Myocyte (in vitro differentiated cells): Measurements from ENCODE around the gene AGTPBP1. TPM values are rescaled to one million over a fixed set of nuclear protein-coding genes. Genes with fewer than 3 reads are reported as not detected.

Source experiments
- DNase-seq: peaks from one replicate; pipeline ENCODE4 v3.0.0-alpha.2; 2012; ENCODE audit warnings: low read depth
- total RNA-seq: library from RNA; depleted of rRNA; stranded (reverse); fragments of >200 nt; gene quantifications from 2 replicates; pipeline ENCODE4 v1.2.3, GENCODE V29; 2014

The AGTPBP1 gene
- total RNA-seq, 1 donor from 2014 or later = 4.0 TPM

DNA sequence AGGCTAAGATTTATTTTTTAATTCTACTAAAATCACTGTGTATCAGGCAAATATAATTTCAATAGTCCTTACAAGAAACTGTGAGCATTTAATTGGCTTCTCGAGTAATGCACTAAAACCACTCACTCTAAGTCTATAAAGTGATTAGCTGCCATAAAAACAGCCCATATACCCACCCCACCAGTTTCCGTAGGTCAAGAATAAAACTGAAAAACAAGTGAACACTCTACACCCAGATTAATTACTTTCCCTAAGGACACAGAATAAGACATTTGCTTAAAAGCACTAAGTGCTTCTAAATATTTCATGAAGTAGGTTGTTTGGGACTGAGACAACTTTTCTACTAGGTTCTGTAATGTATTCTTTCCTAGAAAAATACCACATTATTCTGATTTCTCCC, 194.2 kb downstream of the AGTPBP1 start:
- DNase-seq = no peak

DNA sequence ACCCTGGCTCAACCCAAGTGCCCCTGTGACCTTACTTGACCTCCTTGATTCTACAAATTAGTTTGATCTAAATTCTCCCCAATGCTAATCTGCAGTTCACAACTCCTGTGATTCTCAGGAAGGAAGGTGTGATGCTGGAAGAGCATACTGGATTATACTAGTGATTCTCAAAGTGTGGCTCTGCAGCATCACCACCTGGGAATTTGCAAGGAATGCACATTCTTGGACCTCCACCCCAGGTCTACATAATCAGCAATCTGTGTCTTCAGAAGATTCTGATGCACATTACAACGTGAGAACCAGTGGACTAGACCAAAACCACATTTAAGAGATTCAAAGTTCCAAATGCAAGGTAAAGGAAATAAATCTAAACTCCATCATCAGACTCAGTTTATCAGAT, 198.6 kb downstream of the AGTPBP1 start:
- DNase-seq = no peak

DNA sequence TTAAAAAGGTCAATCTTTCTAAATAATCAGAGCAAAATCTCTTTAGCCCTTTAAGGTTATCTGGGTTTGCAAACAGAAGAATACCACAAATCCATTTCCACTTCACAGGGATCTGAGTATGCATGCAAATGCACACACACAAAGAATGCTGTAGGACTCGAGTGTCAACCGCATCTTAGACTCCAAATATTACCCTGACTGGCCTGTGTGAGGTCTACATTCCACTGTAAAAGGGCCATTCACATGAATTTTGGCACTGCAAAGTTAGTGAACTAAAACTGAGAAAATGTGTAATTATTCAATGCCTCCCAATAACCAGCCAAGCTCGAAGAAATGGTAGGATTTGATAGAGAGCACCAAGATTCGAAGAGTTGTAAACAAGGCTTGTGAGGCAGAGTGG, 199.9 kb downstream of the AGTPBP1 start:
- peak; percentile 31 for DNase-seq

DNA sequence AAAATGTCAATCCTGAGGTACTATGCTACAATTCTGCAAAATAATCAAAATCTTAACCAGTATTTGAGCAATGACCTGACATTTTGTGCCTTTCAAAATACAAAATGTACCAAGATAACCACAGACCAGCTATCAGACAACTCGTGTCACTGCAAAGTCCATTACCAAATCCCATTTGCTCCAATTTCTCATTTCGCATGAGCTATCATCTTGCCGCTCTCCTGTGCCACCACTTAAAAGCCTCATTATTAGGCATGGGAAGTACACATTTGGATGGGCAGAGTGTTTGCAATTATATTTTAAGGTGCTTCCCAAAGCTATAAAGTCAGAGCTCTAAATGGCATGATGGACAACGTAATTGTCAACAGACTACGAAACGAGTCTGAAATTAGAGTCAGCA, 205.2 kb downstream of the AGTPBP1 start:
- DNase-seq = no peak

DNA sequence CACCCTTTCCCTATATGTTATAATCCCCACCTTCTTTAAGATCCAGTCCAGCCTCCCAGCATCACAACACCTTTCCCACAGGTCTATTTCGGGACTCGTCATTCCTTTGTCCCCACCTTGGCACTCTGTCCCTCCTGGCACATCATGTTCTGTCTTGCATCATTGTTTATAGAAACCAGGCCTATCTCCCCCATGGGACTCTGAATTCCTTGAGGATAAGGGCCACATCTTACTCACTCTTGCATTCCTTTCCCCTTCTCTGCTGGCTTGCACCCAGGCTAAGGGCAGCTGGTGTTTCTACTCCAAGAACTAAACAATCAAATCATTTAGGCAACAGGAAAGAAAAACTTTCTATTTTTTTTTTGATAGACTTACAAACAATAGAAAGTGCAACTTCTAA, 205.7 kb downstream of the AGTPBP1 start:
- DNase-seq = peak; percentile 71

DNA sequence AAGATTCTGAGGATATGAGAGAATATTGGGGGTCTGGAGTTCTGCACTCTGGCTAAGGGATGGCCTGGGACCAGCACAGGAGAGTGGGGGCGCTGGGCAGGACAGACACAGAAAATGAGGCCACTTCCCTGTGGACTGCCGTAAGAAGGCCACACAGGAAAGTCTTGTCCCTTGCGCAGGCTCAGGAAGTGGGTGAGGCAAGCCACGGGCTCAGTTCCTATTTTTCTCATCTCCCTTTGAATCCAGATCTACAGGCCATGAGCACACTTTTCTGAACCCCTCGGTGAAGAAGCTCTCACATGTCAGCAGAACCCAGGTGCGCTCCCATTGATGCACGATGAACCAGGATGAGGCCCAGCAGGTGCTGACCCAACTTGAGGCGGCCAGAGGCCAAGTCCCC, 207.4 kb downstream of the AGTPBP1 start:
- DNase-seq = no peak

DNA sequence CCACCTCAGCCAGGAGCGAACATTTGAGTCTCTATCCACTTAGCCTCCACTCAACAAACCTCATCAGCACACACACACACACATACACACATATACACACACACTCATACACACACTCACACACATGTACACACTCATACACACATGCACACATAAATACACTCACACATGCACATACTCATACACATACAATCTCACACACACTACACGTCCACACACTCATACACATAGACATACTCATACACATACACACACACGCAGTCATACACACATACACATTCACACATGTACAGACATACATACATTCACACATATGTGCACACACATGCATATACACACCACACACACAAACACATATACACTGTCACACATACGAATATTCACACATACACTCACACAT, 208.2 kb downstream of the AGTPBP1 start:
- no peak for DNase-seq

DNA sequence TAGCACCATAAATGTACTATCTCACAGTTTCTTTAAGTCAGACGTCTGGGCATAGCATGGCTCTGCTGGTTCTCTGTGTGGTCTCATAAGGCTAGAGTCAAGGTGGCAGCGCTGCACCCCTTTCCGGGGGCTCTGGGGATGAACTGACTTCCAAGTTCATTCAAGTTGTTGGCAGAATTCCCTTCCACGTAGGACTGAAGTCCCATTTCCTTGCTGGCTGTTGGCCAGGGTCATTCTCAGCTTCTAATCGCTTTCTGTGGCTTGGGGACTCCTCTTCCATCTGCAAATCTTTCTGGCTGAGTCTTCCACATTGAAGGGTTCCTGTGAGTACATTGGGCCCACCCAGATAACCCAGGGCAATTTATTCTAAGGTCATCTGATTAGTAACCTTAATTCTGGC, 211.0 kb downstream of the AGTPBP1 start:
- no peak for DNase-seq

DNA sequence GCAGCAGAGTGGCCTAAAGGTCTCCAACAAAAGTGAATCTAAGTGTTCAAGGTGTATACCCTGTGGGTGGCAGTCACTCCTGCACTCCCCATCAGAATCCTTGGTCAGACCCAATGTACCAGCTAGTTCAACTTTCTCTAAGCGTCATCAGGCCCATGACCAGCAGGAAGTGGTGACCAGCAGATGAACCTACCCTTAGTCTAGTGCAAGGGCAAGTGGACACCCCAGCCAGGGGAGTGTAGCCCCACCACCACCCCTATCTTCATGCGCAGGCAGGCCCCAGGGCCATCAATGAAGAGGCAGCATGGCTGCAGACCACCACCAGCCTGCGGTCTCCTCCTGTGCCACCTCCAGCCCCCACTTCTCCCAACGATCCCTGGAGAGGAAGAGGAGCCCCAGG, 213.1 kb downstream of the AGTPBP1 start:
- DNase-seq = no peak

DNA sequence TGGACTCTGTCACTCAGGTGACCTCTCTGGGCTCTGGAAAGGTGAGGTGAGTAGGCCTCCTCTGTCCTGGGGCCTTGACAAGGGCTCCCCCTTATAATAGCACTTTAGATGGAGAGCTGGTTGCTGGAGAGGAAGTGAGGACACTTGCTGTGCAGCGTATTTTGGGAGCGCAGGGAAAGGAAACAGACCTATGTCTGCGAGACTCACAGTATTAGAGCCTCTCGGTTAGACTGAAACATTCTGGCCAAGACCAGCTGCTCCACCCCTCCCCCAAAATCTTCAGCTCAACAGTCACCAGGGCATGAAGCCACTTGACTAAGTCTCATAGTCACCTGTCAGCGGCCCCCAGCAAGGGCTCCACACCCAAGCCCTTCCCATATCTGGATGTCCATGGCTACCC, 213.6 kb downstream of the AGTPBP1 start:
- no peak for DNase-seq

DNA sequence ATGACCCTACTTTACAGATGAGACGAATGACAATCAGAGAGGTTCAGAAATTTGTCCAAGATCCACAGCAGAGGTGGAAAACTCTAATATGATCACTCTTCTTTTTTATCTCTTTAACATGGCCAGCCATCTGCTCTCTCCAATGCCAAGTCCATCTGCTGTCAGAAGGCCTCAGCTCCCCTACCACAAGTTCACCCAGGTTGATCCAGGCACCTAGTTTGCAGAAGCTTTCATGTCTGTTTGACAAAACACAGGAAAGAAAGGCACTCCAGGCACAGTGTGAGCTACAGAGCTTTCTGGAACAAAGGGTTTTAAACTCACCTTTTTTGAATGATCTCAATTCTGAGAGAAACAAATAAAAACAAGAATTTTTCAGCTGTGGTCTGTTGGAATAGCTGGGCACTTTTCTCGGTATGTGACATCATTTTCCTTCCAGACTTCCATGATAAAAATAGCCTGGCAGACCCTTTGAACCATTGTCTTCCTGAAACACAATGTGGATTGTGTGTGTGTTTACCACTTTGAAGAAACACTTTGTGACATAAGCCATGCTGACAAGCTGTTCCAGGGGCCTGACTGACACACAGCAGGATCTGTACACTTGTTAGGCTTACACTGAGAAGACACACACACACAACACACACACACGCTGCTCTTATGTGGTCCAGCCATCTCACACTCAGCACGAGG, 214.3 kb downstream of the AGTPBP1 start:
- peak; percentile 9 for DNase-seq

DNA sequence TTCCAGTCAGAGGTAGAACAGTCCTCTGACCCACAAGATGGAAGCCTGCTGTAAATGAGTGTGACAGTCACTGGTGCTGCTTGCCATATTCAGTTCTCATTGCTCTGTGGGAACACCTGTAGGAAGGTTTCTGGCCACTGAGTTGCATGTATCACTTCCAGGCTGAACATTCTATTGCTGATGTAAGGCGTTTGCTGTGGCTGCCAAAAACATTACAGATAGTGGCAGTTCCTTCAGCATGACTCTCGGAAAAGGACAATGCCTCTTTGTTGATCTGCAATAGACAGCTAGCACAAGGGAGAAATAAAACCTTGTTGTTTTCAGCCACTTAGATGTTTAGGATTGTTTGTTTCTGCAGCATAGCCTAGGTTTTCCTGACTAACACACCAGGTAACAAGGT, 217.2 kb downstream of the AGTPBP1 start:
- DNase-seq = no peak

DNA sequence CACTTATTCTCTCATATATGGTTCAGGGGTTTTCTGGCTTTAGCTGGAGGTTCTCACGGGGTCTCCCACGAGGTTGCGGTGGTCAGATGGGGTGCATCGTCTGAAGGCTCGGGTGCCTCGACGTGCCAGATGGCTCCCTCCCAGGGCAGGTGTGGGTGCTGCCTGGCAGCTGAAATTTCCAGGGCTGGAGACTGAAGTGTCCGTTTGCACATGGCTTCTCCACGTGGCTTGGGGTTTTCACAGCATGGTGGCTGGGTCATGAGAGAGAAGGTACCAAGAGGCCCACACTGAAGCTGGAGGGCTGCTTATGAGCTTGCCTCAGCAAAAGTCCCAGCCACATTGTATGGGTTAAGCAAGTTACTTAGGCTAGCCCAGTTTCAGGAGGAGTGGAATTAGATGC, 218.6 kb downstream of the AGTPBP1 start:
- no peak for DNase-seq

DNA sequence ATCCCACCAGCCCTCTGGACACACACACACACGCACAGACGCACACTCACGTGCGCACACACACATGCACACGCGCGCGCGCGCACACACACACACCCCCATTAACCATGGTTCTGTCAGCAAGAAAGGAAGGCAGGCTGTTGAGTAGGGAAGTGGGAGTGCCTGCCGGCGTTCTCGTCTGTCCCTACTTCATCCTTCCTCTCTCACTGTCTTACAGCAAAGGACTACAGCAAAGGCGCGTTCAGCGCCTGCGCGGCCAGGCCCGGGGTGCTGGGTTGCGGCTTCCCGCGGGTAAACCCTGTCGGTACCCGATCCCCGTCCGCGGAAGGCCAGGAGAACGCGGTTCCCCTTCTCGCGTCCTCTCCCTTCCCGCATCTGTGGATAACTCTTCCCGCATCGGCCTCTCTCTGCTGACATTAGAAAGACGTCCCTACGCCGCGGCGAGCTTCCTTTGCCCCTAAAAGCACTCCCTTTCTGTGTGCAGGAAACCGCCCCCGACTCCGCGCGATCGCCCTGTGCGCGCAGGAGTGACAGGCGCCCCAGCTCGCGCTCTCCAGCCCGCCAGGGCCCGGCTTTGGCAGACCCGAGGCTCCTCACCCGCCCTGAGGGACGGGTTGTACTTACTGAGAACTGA, 219.2 kb downstream of the AGTPBP1 start:
- DNase-seq = no peak

DNA sequence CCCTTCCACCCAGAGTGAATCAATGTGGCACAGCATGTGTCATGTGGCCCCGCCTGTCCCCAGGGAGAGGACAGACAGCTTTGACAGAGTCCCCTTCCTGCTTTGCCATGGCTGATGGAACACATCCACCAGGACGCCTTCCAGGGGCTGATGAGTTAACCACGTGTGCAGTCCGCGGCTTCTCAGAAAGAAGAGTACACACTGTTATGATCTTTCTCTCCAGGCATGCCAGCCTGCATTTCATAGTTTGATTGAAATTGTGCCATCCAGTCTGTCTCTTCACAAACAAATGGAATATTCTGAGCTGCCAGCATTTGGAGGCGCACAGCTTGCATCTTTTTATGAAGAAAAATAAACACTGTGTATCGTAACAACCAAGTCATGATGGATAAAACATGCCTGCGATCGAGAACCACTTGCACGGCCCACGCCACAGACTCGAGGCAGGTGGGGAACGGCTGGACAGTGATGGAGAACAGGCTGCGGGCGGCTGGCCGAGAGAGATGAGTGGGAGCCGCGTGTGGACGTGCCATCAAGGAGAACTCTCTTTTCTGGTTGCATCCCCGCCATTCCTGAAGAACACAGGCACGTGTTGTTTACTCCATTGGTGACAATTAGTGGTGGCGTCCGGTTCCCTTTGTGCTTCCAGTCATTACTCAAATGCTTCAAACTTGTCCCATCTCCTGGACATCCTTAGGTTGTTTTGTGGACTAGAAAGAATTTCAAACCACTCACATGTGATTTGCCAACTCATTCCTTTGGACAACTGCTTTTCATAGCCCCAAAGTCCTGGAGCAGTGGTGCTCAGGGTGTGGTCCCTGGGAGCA, 220.2 kb downstream of the AGTPBP1 start:
- peak; percentile 34 for DNase-seq

DNA sequence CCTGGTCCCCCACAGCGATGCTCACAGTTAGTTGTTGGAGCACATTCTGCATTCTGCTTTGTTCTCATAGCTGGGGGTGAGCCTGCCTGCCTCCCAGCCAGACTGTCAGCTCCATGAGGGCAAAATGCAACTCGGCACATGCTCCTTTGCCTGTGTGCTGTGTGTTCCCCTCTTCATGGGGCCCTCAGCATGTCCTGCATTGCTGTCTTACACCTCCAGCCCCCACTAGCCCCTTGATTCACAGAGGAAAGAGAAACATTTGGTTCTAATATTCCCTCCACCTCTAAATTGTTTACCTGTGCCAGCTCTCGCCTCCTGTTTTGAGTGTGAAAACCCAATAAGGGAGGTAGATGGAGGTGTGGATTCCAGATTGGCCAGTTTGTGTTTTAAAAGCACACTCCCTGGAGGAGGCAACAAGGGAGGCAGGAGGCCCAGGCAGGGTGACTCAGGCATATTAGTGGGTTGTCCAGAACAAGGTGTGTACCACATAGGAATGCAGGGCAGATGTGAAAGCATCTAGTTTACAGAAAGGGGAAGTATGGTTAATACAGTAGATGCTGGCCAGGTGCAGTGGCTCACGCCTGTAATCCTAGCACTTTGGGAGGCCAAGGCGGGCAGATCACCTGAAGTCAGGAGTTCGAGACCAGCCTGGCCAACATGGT, 224.6 kb downstream of the AGTPBP1 start:
- DNase-seq = no peak

DNA sequence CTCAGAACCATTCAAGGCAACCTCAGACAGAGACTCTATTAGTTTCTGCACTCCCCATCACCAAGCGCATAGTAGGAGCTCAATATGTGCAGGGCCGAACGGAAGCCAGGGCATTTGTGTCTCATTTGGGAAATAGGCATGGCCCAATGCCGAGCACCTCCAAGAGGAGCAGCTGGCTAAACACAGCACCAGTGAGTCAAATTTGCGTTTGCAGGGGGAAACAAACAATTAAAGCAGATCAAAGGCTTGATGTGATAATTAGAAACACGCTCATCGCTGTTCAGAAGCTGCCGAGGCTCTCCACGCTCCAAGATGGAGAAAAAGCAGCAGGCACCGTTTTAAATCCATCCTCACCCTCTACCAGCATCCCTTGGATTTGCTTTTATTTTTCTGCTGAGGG, 225.3 kb downstream of the AGTPBP1 start:
- DNase-seq = no peak

DNA sequence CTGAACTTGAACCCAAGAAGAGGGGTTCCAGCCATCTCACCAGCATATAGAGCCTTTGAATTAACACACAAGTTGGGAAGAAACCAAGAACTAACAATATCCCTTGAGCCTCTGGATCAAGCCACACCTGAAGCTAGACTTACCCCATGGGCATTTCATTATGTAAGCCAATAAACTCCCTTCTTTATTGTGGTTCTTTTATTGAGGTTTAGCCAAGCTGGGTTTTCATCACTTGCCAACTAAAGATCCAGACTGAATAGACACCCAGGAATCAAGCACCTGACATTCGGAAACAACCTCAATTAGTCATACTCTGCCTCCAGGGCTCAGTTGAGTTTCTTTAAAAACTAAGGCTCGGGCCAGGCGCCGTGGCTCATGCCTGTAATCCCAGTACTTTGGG, 226.7 kb downstream of the AGTPBP1 start:
- no peak for DNase-seq

DNA sequence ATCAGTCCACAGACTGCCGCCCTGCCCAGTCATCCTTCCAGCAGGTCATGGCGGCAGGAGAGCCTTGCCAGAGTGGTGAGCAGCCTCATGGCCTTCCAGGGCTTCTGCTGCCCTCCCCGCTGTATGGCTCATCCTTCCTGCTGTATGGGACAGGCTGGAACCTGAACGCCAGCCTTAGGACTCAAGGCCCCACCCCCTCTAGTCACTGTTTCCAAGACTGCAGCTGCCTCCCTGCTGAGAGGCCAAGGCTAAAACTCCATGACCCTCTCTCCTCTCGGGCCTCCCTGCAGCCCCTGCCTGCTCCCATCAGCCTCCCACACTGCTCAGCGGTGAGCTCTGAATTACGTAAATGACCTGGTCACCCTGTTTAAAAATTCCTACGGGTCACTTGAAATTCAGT, 227.5 kb downstream of the AGTPBP1 start:
- no peak for DNase-seq

DNA sequence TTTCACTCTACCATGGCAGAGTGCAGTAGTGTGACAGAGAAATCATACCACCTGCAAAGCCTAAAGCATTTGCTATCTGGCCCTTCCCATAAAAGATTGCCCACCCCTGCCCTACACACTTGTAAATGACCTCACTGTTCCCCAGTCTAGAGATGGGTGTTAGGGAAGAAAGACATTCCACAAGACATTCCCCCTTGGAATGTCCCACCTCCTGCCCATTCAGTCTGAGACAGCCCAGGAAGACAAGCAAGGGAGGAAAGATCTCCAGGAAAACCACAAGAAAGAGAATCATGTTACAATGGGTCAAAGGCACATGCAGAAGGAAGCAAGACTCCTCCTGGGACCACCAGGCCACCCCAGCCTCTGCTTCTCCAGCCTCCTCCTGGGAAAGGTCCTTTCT, 230.0 kb downstream of the AGTPBP1 start:
- DNase-seq = no peak

DNA sequence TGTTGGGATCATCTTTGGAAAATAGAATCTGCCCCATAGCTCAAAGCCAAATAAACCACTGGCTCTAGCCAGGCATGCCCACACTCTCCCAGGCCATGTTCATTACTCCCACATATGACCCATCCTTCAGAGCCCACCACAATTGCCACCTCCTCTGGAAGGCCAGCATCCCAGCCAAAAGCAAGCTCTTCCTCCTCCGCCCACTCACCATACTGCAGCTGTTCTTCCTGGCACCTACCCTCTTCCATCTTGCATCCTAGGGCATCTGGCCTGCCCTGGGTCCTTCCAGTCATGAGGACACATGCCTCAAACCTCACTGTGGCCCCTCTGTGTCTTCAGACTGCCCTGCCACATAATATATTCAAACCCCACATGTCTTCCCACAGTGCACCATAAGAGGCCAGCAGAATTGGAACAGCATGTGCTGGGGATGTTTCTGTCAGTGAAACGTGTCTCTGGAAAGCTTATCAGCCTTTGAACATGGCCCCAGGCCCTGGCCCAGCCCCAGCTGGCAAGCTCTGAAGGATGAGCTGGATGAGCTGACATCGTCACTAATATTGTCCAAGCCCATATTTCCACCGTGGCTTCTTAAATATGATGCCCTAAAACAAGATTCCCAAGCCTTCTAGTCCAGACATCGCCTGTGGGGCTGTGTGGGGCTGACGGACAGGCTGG, 230.8 kb downstream of the AGTPBP1 start:
- DNase-seq = peak; percentile 31
